Measurements from ENCODE around the gene RAB26.
"Not testable (repeated sequence)": the region's sequence is repeated elsewhere in the genome, so short reads cannot be mapped to it uniquely, and the experiment has no call there.

The RAB26 gene

DNA sequence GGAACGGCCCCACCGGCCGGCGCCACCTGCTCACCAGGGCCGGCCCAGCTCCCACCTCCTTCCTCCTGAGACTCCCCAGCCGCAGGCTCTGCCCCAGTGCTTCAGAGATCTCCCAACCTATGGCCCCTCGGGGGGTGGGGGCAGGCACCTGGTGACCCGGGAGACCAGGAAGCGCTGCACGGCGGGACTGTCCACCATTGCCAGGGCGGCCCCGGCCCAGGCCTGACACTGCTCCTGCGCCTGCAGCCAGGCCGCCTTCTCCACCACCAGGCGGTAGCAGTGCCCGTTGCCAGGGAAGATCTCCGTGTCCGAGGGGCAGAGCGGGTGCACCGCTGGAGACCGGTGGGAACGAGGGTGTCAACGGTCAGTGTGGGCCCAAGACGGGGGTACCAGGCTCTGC lies 31.1 kb upstream of the RAB26 start:
- DNase-seq (ENCODE audit: low spot score), result not testable (repeated sequence)

DNA sequence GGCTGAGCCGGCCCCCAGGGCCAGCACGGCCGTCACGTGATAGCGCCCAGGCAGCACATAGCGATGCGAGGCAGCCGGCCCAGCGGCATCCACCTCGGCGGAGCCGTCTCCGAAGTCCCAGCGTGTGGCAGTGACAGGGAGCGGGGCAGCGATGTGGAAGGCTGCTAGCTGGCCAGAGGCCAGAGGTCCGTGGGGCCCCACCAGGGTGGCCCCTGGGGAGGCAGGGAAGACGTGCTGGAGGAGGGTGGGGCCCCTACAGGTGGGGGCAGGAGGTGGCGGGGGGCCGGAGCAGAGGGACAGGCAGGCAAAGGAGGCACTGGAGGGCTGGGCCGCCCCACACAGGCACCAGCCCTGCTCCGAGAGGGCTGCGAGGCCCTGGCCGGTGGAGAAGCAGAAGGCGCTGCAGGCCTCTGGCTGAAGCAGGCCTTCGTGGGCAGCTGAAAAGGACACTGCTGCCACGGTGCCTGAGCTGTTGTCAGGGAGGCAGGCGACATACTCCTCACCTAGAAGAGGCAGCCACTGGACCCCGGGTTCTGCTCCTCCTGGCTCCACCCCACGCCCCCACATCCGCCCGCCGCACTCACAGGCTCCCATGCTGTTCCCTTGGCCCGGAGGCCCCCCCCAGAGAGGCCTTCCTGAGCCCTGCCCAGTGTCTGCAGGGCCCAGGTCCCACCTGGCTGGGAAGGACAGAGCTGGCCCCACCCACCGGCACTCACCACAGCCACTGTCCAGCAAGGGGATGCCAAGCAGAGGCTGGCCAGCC lies 30.3 kb upstream of the RAB26 start:
- not testable (repeated sequence) for DNase-seq (ENCODE audit: low spot score)

DNA sequence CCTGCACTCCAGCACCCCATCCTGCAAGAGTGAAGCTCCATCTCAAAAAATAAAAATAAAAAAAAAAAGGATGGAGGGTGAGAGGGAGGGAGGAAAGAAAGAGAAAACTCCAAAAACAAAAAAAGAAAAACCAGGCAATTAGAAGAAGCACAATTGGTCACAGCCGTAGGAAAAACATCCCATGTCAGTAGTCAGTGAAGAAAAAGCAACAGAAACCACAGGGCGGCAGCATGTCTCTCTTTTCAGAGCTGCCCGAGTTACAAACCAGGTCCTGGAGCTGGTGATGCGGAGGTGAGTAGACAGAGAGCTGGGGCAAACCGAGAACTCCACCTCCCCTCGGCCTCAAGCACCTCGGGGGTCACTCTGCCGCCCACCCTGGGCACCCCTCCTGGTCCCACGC lies 27.1 kb upstream of the RAB26 start:
- DNase-seq (ENCODE audit: low spot score), result peak; percentile 20

DNA sequence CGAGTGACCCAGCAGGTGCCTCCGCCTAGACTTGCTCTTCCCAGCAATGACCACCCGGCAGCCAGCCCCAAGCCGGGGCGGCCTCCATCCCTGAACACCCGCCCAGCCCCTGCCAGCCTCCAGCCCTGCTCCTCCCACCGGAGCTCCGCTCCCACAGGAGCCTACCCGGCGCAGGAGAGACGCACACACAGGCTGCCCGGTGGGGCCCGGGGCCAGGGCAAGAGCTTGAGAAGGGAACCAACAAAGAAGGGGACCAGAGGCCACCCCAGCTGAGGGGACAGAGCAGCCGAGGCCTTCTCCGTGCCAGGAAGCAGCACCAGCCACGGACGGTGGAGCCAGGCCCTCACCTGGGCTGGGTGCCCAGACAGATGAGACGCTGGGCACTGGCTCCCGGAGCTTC lies 26.6 kb upstream of the RAB26 start:
- DNase-seq (ENCODE audit: low spot score), result no peak

DNA sequence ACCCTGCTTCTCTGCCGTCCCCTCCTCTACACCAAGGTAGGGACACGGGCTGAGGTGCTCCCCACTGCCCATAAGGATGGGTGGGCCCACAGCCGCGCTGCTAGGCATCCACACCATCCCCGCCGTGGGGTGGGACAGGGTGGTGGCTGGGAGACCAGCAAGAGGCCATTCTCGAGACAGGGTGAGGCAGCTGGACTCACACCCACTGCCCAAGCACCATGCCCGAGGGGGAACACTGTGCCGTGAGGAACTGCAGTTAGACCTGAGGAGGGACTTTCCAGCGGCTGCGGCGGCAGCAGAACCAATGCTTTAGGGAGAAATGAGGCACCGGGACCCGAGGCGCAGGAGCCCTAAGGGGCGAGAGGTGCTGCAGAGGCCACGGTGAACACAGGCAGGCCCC lies 26.0 kb upstream of the RAB26 start:
- DNase-seq (ENCODE audit: low spot score), result no peak

DNA sequence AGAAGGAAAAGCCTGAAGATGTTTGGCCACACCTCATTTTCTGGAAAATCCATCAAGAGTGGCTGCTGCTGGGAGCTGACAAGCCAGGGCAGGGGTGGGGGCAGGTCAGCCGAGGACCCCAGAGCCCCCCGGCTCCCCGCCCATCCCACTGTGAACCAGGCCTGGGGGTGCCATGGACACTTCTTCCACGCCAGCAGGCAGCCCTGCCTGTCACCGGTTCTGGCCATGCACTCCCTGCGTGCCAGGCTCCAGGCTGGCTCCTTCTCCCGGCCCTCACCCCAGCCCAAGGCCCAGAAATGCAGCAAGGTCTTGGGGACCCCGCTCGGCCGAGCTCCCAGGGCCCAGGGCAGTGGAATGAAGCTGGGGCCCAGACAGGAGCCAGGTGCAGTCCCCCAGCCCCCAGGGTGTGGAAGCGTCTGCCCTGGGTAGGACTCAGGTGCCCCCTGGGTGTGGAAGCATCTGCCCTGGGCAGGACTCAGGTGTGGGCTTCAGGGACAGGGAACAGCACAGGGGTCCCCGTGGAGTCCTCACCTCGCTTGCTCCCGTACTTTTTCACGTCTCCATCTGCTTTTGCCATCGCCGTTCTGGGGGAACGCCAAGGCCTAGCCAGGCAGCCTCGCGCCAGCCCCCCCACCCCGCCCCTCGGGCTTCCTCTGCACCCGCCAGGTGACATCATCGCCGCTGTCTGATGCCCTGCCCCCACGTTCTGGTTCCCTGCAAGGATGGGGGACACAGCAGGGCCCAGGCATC lies 25.3 kb upstream of the RAB26 start:
- not testable (repeated sequence) for DNase-seq (ENCODE audit: low spot score)

DNA sequence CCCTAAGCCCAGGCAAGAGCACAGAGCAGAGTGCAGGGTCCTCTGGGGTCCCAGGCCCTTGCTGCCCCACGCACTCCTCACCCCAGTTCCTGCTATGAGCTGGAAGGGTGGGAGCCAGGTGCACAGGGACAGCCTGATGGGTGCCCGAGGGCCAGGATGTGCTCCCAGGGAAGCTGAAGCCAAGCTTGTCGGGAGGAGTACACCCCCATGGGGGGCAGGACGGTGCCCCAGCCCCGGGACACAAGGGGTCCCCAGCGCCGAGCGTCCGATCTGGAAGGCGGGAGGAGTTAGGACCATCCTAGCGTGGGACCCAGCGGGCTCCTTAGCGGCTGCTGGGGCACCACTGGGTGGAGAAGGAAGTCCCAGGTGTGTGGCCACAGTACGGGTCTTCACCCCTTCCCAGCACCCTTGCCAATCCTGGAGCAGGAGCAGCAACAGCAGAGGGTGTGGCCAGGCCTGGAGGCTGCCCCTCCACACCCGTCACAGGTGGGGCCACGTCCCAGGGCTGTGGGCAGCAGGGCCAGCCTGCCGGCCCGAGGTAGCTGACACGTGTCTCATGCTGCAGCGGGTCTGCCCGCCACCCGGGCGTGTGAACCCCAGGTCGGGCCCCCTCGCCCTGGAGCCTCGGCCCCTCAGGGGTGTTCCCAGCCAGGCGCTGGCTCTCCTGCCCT lies 24.6 kb upstream of the RAB26 start:
- DNase-seq (ENCODE audit: low spot score), result not testable (repeated sequence)

DNA sequence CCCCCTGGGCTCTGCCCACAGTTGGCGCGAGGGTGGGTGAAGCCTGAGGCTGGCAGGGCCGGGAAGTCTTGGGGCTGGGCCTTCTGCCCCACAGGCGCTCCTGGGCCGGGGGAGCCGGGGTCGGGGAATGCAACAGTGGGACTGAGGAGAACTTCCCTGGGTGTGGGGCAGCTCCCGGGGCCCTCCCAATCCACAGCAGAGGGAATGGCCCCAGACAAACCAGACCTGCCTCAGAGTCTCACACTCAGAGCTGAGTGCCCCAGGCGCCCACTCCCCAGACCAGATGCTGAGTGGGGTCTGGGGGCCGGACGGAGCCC lies 24.1 kb upstream of the RAB26 start:
- DNase-seq (ENCODE audit: low spot score), result not testable (repeated sequence)

DNA sequence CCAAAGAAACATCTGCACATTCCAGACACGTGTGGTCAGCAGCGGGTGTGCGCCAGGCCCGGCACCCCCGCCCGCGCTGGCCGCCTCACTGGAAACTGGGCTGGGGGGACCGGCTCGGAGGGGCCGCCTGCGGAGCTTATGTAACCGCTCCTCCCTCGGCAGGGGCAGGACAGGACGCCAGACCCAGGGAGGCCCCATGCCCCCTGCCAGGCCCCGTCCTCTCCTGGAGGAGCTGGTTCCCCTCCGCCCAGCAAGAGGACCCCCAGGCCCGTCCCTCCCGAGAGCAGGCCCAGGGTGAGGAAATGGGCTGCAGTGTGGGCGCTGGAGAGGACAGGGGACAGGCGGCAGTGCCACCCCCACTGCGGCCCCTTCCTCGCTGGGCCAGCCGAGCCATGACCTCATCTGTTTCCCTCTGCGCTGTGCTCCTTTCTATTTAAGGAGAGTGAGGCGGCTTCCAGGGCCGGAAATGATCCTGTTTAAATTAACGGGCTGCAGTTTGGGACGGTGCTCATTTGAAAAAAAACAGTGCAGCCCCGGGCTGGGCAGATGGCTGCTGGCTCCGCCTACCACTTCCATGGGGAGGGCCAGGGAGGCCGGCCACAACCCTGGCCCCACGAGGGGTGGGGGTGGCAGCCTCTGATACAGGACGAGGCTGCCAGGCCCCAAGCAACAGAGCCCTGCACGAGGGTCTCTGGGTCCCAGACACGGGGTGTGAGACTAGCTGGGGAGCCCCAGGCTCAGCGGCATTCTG lies 23.6 kb upstream of the RAB26 start:
- DNase-seq (ENCODE audit: low spot score), result not testable (repeated sequence)

DNA sequence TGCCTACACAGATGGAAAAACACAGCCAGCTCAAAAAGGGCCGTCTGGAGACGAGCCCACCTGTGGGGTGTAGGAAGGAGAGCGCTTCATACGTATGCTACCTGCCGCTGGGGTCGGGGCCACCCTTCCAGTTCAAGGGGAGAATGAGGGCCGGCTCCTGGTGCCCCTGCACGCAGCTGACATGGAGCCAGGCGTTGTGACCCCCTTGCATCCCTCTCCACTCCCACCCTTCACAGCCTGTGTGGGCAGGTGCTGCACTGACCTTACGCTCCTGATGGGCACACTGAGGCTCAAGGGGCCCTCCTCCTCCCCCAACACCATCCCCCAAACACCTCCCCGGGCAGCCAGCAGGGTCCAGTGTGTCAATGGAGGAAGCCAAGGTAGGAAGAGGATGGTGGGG lies 22.8 kb upstream of the RAB26 start:
- not testable (repeated sequence) for DNase-seq (ENCODE audit: low spot score)

DNA sequence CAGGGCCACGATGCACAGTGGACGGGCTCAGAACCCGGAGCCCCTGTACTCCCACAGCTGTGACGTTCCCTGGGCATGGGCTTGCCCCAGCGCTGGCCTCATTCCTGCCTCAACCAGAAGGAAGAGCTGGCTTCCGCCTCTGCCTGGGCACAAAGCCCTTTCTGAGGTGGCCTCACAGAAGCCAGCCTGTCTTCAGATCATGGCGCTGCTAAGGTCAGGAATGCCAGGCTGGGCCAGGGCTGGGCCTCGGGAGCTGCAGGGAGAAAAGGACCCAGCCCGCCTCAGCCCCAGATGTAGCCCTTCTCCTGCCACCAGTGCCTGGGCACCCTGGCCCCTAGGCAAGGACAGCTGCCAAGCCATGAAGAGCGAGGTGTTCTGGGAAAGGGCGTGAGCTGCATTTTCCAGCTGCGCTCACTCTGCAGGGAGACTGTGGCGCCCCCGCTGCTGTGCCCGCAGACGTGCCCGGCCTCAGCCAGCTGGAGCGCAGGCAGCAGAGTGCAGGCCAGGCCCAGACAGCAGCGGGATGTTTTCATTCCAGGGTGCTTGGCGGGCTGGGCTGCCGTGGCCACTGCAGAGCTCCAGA lies 22.2 kb upstream of the RAB26 start:
- not testable (repeated sequence) for DNase-seq (ENCODE audit: low spot score)

DNA sequence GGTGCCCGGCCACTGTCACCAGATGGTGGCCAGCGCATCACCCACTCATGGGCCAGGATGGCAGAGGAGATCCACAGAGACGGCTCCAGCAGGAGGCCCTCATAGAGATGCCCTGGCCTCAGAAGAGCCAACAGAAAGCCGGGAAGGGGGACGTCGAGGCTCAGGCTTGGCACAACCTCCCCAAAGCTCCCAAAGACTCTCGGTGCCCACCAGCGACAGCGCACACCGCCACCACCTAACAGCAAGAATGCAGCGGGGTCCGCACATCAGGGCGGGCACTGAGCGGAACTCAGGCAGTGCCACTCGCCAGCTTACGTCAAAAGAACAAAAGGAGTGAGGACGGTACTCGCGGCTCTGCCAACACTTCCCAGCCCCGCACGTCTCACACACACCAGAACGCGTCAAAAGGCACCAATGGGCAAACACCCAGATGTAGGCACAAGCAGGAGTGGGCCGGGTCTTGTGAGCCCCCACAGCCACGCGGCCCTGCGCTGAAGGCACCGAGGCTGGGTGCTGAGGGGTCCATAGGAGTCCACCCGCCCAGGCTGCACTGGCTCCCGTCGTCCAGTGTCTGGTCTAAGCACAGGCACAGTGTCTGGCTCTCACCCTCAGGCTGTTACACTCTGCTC lies 21.4 kb upstream of the RAB26 start:
- not testable (repeated sequence) for DNase-seq (ENCODE audit: low spot score)

DNA sequence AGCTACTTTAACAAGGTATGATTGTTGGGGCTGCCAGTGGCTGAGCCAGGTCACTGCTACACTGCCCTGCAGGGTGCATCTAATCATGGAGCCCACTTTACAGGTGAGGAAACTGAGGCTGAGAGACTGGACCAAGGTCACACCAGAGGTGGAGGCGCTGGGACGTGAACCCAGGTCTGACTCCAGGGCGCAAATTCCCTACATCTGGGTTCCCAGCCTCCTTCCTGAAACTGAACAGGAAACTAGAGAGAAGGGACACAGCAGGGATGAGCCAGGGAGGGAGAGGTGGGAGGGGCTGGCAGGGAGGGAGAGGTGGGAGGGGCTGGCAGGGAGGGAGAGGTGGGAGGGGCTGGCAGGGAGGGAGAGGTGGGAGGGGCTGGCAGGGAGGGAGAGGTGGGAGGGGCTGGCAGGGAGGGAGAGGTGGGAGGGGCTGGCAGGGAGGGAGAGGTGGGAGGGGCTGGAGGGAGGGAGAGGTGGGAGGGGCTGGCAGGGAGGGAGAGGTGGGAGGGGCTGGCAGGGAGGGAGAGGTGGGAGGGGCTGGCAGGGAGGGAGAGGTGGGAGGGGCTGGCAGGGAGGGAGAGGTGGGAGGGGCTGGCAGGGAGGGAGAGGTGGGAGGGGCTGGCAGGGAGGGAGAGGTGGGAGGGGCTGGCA lies 20.7 kb upstream of the RAB26 start:
- peak; percentile 30 for DNase-seq (ENCODE audit: low spot score)

DNA sequence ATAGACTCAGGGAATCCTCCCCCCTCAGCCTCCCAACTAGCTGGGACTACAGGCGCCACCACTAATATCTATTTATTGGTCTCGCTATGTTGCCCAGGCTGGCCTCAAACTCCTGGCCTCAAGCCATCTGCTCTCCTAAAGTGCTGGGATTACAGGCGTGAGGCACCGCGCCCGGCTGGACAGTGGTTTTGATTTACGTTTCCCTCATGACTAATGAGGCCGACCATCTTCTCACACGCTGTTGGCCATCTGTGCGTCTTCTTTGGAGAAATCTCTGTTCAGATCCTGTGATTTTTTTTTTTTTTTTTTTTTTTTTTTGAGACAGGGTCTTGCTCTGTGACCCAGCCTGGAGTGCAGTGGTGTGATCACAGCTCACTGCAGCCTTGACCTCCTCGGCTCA lies 19.2 kb upstream of the RAB26 start:
- not testable (repeated sequence) for DNase-seq (ENCODE audit: low spot score)

DNA sequence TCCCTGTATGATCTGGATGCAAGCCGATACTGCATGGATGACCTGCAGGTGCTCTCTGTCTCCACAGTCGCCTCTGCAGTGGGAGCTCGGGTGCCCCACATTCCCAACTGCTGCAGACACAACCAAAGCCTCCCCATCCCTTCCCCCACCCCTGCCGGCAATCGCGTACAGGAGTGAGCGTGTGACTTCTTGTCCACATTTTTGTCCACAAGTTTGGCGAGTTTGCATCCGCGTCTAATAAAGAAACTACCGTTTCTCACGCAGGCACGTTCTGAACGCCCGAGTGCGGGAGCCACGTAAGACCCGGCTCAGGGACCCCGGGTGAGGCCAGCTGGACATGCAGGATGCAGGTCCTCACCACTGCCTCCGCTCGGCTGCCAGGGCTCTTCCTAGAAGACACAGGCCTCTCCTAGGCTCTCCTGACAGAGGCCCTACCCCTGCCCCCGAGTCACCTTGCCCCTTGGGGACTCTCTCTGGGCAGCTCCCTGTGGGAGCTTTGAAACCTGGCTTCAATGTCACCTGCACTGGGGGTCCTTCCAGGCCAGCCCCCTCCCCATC lies 18.5 kb upstream of the RAB26 start:
- not testable (repeated sequence) for DNase-seq (ENCODE audit: low spot score)

DNA sequence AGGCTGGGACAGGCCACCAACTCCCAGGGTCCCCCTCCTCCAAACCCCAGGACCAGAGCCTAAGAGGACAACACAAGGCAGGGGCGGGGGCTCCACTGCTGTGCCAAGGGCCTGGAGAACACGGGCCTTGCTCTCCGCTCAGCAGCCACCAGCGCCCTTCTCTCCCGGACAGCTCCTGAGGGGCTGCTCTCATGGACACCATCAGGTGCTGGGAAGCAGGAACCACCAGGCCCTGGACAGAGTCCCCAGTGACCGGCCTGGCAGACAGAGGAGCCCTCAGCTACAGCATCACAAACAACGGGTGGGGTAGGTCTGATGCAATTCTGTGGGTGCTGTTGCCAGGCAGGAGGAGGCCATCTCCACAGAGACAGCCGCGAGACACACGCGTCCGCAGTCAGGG lies 14.6 kb upstream of the RAB26 start:
- DNase-seq (ENCODE audit: low spot score), result not testable (repeated sequence)

DNA sequence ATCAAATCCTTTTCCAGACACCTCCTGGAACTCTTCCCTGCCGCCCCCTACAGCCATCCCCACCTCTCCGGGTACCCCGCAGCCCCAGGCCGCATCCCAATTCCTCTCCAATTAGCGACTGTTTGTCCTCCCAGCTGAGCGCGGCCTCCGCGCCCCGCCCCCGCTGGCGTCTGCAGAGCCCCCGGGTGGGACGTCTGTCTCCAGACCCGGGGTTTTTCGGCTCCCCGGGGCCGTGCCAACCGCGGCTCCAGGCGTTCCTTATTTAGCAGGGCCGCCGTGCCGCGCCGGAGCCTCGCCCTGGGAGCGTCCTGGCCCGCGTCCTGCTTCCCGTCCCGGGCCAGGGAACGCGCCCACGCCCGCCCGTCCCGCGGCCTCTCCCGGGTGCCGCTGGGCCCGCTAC lies 13.4 kb upstream of the RAB26 start:
- not testable (repeated sequence) for DNase-seq (ENCODE audit: low spot score)

DNA sequence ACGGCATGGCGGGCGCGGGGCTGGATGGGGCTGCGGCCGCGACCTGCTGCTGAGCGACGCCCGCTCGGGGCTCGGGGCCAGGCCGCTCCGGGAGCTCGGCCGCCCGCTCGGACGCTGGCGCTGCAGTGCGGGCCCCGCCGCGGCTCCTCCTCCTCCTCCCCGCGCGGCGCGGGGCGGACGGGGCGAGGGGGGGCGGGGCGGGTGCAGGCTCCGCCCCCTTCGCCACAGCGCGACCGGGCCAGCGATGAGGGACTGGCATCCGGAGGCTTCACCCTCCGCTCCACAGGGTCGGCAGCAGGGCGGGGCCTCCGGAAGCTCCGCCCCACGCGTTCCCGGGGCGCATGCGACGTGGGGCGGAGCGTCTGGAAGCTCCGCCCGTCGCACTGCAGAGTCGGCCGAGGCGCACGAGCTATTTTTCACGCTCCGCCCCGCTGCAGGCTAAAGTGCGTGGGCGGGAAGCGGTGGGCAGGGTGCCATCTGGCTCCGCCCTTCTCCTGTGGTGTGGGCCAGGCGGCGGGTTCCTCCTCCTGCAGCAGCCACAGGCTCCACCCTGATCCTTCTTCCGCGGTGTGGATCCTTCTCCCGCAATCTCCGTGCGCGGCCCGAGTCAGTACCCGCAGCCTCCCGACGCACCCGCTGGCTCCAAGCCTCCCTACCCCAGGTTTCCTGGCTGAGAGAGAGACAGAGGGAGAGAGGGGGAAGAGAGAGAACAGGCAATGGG lies 12.5 kb upstream of the RAB26 start, which contains the start of gene PKD1:
Gene PKD1, minus strand, starts transcription at position 129 of the 721 bp plus-strand sequence. CDS start 209 bp downstream, outside the sequence.
- DNase-seq (ENCODE audit: low spot score), result peak; percentile 99

DNA sequence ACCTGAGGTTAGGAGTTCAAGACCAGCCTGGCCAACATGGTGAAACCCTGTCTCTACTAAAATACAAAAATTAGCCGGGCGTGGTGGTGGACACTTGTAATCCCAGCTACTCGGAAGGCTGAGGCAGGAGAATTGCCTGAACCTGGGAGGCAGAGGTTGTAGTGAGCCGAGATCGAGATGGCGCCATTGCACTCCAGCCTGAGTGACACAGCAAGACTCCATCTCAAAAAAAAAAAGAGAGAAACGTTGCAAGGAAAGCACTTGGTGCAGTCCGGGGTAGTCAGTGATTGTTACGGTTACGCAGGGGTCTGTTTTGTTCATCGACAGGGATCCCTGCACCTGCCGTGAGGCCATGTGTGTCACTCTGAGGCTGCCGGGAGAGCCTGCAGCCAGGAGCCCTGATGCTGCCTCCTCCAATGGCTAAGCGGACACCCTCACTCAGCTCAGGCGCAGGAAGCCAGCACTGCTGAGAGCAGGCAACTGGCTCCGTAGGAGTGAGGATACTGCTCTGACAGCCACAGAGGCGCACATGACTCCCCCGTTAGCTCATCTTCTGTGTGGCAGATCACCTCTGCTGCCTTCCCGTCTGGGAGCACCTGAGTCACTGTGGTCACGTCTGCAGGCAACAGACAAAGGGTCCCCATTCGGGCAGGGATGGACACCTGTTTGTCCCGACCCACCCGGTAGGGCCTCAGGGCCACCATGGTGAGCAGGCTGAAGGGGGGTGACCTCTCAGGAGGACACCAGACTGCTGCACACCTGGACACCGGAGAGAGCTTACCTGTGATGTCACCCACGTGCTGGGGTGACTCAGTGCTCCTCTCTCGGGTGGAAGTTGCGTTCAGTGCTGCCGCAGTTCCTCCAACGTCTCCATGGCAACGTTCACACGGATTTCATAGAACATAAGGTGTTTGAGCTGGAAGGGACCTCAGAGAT lies 5.2 kb upstream of the RAB26 start:
- no peak for DNase-seq (ENCODE audit: low spot score)
